ENCODE results near the gene SYNGAP1.

The SYNGAP1 gene

GRCh38 chr6:33426590-33427511, 7.0 kb downstream of the SYNGAP1 start:
- Histone ChIP-seq H3K4me1 (ENCODE audit: control insufficient read depth, insufficient read depth, low read depth, low read length) (peaks cover 45% of the 10 kb centered on the region), H3K4ac (ENCODE audit: low read depth in 1 of 2, low read length in 2 of 2) (peak overlapping the region in 1 of 2 experiments; percentile 32), H2BK120ac (ENCODE audit: low read depth, low read length) (no peak overlapping the region), H2AK5ac (ENCODE audit: low read length, severe bottlenecking) (no peak overlapping the region), H3K4me3 (ENCODE audit: insufficient read depth in 1 of 2, low read depth in 1 of 2, low read length in 2 of 2) (peak overlapping the region; percentile 71 to 83), H4K8ac (ENCODE audit: low read length) (no peak overlapping the region), H3K27me3 (ENCODE audit: control insufficient read depth in 1 of 2, insufficient read depth in 1 of 2, low read length in 2 of 2) (no peaks in the 10 kb centered on the region), H3K14ac (ENCODE audit: low read length in 2 of 2) (peak overlapping the region in 1 of 2 experiments; percentile 67), H3K23ac (ENCODE audit: low read length in 2 of 2) (no peak overlapping the region), H3K4me2 (ENCODE audit: low read length, poor library complexity, severe bottlenecking) (peak overlapping the region; percentile 91), H4K91ac (ENCODE audit: low read length) (peak overlapping the region; percentile 46), H2AFZ (ENCODE audit: low read depth, low read length) (no peak overlapping the region), H3K27ac (ENCODE audit: low read length, poor library complexity, severe bottlenecking) (no peak overlapping the region), H2BK5ac (ENCODE audit: low read depth, low read length, poor library complexity, severe bottlenecking) (no peak overlapping the region), H3K9ac (ENCODE audit: low read length) (peak overlapping the region; percentile 89), H3K79me1 (replicated peaks; ENCODE audit: low read length, poor library complexity, severe bottlenecking) (peaks cover 26% of the 10 kb centered on the region), H3K36me3 (ENCODE audit: control insufficient read depth in 1 of 2, insufficient read depth in 2 of 2, low read depth in 1 of 2, low read length in 2 of 2) (peaks cover 12 to 32% of the 10 kb centered on the region in 2 experiments), H2BK15ac (ENCODE audit: low read depth, poor library complexity, severe bottlenecking) (peak overlapping the region; percentile 20), H2BK12ac (ENCODE audit: low read length in 2 of 2) (no peak overlapping the region), H3K18ac (ENCODE audit: low read depth in 1 of 2, low read length in 2 of 2) (peak overlapping the region in 1 of 2 experiments; percentile 89), H3K9me3 (ENCODE audit: control insufficient read depth, low read length) (no peaks in the 10 kb centered on the region)
- peak; percentile 43 for DNase-seq
- 24% methylated on average over 11 of the region's 12 CpGs for WGBS

GRCh38 chr6:33427585-33428223, 7.8 kb downstream of the SYNGAP1 start:
- Histone ChIP-seq H3K27ac (ENCODE audit: low read length, poor library complexity, severe bottlenecking) (no peak overlapping the region), H3K14ac (ENCODE audit: low read length in 2 of 2) (peak overlapping the region in 1 of 2 experiments; percentile 68), H2AK5ac (ENCODE audit: low read length, severe bottlenecking) (no peak overlapping the region), H2BK5ac (ENCODE audit: low read depth, low read length, poor library complexity, severe bottlenecking) (no peak overlapping the region), H3K9me3 (ENCODE audit: control insufficient read depth, low read length) (no peaks in the 10 kb centered on the region), H2BK120ac (ENCODE audit: low read depth, low read length) (peak overlapping the region; percentile 80), H3K4me1 (ENCODE audit: control insufficient read depth, insufficient read depth, low read depth, low read length) (peaks cover 54% of the 10 kb centered on the region), H3K79me1 (replicated peaks; ENCODE audit: low read length, poor library complexity, severe bottlenecking) (peaks cover 30% of the 10 kb centered on the region), H3K36me3 (ENCODE audit: control insufficient read depth in 1 of 2, insufficient read depth in 2 of 2, low read depth in 1 of 2, low read length in 2 of 2) (peaks cover 16 to 30% of the 10 kb centered on the region in 2 experiments), H3K27me3 (ENCODE audit: control insufficient read depth in 1 of 2, insufficient read depth in 1 of 2, low read length in 2 of 2) (no peaks in the 10 kb centered on the region), H3K18ac (ENCODE audit: low read depth in 1 of 2, low read length in 2 of 2) (peak overlapping the region in 1 of 2 experiments; percentile 89), H3K4ac (ENCODE audit: low read depth in 1 of 2, low read length in 2 of 2) (peak overlapping the region in 1 of 2 experiments; percentile 17), H3K4me3 (ENCODE audit: insufficient read depth in 1 of 2, low read depth in 1 of 2, low read length in 2 of 2) (peak overlapping the region; percentile 71 to 83), H3K23ac (ENCODE audit: low read length in 2 of 2) (no peak overlapping the region), H4K8ac (ENCODE audit: low read length) (no peak overlapping the region), H2BK15ac (ENCODE audit: low read depth, poor library complexity, severe bottlenecking) (peak overlapping the region; percentile 20), H2AFZ (ENCODE audit: low read depth, low read length) (peak overlapping the region; percentile 85), H3K9ac (ENCODE audit: low read length) (peak overlapping the region; percentile 89), H4K91ac (ENCODE audit: low read length) (peak overlapping the region; percentile 46), H2BK12ac (ENCODE audit: low read length in 2 of 2) (peak overlapping the region in 1 of 2 experiments; percentile 66), H3K4me2 (ENCODE audit: low read length, poor library complexity, severe bottlenecking) (peak overlapping the region; percentile 91)
- WGBS, result 0% methylated on average over 8 of the region's 79 CpGs
- peak; percentile 46 for DNase-seq

DNA sequence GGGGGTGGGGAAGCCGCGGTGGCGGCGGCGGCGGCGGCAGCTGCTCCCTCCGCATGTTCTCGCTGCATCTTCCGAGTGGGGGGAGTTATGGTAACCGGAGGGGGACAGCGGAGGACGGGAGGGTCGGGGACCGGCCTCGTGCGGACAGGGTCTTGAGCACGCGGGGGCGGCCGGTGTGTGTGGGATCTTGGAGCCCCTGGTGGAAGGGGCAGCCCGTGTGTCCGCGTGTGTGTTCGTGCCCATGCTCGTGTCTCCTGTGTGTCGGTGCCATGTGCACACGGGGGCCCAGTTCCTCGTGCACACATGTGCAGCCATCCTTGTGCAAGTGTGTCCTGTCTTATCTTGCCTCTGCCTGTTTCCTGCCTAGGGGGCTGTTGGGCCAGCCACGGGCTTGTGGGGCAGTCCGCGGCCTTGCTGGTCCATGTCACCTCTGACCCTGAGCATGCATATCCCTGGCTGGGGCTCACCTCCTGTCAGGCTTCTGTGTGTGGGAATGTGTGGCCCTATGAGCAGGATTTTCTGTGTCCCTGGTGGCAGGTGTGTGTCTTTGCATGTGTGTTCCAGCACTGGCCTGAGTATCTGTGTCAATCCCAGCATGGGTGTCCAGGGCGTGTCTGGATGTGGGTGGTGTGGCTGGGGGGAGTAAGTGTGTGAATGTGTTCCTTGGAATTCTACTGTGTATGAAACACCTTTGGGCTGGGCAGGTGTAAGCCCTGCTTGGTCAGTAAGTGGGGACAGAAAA, 8.5 kb downstream of the SYNGAP1 start:
- Histone ChIP-seq H3K27ac (ENCODE audit: low read length, poor library complexity, severe bottlenecking) (no peak overlapping the region), H4K8ac (ENCODE audit: low read length) (no peak overlapping the region), H3K4ac (ENCODE audit: low read depth in 1 of 2, low read length in 2 of 2) (peak overlapping the region in 1 of 2 experiments; percentile 83), H3K9ac (ENCODE audit: low read length) (peak overlapping the region; percentile 60), H3K79me1 (replicated peaks; ENCODE audit: low read length, poor library complexity, severe bottlenecking) (peaks cover 28% of the 10 kb centered on the region), H2AFZ (ENCODE audit: low read depth, low read length) (no peak overlapping the region), H2AK5ac (ENCODE audit: low read length, severe bottlenecking) (no peak overlapping the region), H3K4me1 (ENCODE audit: control insufficient read depth, insufficient read depth, low read depth, low read length) (peaks cover 60% of the 10 kb centered on the region), H2BK12ac (ENCODE audit: low read length in 2 of 2) (peak overlapping the region in 1 of 2 experiments; percentile 19), H2BK15ac (ENCODE audit: low read depth, poor library complexity, severe bottlenecking) (no peak overlapping the region), H3K23ac (ENCODE audit: low read length in 2 of 2) (peak overlapping the region in 1 of 2 experiments; percentile 5), H3K14ac (ENCODE audit: low read length in 2 of 2) (peak overlapping the region in 1 of 2 experiments; percentile 22), H3K9me3 (ENCODE audit: control insufficient read depth, low read length) (no peaks in the 10 kb centered on the region), H3K27me3 (ENCODE audit: control insufficient read depth in 1 of 2, insufficient read depth in 1 of 2, low read length in 2 of 2) (no peaks in the 10 kb centered on the region), H3K4me2 (ENCODE audit: low read length, poor library complexity, severe bottlenecking) (peak overlapping the region; percentile 54), H4K91ac (ENCODE audit: low read length) (peak overlapping the region; percentile 23), H2BK120ac (ENCODE audit: low read depth, low read length) (peak overlapping the region; percentile 80), H3K18ac (ENCODE audit: low read depth in 1 of 2, low read length in 2 of 2) (peak overlapping the region; percentile 11 to 34), H3K4me3 (ENCODE audit: insufficient read depth in 1 of 2, low read depth in 1 of 2, low read length in 2 of 2) (peak overlapping the region; percentile 71 to 80), H3K36me3 (ENCODE audit: control insufficient read depth in 1 of 2, insufficient read depth in 2 of 2, low read depth in 1 of 2, low read length in 2 of 2) (peaks cover 21 to 30% of the 10 kb centered on the region in 2 experiments), H2BK5ac (ENCODE audit: low read depth, low read length, poor library complexity, severe bottlenecking) (no peak overlapping the region)
- peak; percentile 65 for DNase-seq
- 22% methylated on average over 23 of the region's 33 CpGs for WGBS

All from mesenchymal stem cell (in vitro differentiated cells and primary cell).